ENCODE results near the gene ARHGEF18.
"Not testable (repeated sequence)": the region's sequence is repeated elsewhere in the genome, so short reads cannot be mapped to it uniquely, and the experiment has no call there.

Gene ARHGEF18

DNA sequence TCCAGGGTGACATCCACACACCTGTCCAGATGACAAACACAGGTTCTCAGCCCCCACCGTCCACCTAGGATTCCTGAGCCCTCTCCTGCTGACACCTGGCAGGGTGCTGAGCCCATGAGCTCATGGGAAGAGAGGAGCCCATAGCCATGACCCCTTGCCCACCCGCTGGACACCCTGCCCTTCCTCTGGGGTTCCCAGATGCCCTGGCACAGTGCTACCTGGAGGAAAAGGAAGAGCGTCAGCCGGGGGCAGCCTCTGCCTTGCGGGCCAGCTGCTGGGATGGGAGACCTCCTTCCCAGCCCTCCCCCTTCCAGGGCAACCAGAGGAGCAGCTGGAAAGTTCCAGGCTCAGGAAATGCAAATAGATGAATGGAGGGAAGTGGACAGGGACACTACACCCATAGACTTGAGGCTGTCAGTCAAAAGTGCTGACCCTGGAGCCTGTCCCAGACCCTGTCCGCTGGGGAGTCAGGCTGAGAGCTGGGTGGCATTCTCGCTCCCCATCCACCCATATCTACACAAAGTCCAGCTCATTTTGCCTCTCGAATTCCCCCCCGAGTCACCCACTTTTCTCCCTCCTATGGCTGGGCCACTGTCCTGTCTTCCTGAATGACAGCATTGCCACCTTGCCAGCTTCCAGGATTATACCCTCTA, 12.3 kb upstream of the ARHGEF18 start:
- DNase-seq (ENCODE audit: extremely low read depth, low read depth), result no peak
- TF ChIP-seq, protein P1, sequence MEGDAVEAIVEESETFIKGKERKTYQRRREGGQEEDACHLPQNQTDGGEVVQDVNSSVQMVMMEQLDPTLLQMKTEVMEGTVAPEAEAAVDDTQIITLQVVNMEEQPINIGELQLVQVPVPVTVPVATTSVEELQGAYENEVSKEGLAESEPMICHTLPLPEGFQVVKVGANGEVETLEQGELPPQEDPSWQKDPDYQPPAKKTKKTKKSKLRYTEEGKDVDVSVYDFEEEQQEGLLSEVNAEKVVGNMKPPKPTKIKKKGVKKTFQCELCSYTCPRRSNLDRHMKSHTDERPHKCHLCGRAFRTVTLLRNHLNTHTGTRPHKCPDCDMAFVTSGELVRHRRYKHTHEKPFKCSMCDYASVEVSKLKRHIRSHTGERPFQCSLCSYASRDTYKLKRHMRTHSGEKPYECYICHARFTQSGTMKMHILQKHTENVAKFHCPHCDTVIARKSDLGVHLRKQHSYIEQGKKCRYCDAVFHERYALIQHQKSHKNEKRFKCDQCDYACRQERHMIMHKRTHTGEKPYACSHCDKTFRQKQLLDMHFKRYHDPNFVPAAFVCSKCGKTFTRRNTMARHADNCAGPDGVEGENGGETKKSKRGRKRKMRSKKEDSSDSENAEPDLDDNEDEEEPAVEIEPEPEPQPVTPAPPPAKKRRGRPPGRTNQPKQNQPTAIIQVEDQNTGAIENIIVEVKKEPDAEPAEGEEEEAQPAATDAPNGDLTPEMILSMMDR (IDR thresholded peaks at IDR 0.05; ENCODE audit: low read depth, low read length), result no peak

DNA sequence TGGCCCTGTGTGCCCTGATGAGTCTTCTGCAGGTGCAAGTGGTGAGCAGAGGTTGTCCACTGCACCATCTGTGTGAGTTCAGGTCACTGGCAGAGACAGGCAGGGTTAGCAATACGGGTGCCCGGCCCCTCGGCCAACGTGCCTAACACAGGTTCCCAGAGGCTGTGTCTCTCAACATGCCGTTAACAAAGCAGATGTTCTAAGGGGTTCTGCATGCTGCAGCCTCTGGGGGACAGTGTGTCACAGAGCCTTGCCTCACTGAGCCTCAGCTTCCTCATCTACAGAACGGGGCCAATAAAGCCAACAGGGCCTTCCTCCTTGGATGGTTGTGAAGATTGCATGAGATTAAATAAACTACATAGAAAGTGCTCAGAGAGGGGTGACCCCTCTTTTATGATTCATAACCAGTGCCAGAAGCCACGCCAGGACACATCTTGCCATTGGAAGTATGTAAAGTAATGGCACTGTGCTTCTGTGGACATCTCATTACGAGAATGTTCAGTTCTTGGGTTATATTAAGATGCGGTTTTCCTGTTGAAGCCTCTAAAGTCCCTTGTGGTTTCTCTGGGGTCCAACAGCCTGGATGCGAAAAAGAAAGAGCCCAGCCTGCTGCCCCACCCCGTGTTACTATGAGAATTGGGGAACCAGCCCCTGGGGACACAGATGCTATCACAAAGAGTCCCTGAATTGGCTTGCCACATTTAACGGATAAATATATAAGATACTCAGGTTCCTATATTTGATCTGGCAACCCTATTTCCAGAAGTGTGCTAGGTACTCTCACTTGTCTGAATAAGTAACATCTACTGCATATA, 11.2 kb upstream of the ARHGEF18 start:
- TF ChIP-seq, protein P1 (IDR thresholded peaks at IDR 0.05; ENCODE audit: low read depth, low read length), result no peak
- DNase-seq (ENCODE audit: extremely low read depth, low read depth), result no peak

DNA sequence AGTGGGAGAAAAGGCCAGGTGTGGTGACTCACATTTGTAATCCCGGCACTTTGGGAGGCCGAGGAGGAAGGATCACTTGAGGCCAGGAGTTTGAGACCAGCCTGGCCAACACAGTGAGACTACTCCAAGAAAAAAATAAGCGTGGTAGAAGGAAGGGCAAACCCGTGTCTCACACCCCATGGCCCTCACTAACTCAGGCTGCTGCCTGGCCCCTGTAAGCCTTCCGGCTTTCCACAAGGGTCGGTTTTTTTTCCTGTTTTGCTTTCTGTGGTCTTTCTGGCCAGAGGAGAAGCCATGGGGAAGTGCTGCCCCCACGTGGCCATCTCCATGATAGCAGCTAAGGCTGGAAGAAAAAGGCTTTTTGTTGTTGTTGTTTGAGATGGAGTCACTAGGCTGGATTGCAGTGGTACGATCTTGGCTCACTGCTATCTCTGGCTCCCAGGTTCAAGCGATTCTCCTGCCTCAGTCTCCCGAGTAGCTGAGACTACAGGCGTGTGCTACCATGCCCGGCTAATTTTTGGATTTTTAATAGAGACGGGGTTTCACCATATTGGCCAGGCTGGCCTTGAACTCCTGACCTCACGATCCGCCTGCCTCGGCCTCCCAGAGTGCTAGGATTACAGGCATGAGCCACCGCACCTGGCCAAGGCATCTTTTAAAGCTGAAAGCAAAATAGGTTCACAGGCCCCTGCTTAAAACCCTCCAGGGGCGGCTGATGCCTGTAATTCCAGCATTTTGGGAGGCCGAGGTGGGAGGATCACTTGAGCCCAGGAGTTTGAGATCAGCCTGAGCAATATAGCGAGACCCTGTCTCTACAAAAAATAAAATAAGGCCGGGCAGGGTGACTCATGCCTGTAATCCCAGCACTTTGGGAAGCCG, 7.5 kb upstream of the ARHGEF18 start:
- TF ChIP-seq, protein P1 (IDR thresholded peaks at IDR 0.05; ENCODE audit: low read depth, low read length), result peak; percentile 90
- DNase-seq (ENCODE audit: extremely low read depth, low read depth), result peak; percentile 35

DNA sequence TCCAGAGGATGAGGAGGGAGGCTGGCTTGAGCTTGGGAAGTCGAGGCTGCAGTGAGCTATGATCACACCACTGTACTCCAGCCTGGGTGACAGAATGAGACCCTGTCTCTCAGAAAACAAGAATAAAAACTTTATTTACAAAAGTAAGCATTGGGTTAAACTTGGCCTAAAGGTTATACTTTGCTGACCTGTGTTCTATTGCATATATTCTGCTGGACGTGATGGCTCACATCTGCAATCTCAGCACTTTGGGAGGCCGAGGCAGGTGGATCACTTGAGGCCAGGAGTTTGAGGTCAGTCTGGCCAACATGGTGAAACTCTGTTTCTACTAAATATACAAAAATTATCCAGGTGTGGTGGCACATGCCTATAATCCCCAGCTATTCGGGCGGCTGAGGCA, 6.6 kb upstream of the ARHGEF18 start:
- DNase-seq (ENCODE audit: extremely low read depth, low read depth), result no peak
- TF ChIP-seq, protein P1 (IDR thresholded peaks at IDR 0.05; ENCODE audit: low read depth, low read length), result no peak

DNA sequence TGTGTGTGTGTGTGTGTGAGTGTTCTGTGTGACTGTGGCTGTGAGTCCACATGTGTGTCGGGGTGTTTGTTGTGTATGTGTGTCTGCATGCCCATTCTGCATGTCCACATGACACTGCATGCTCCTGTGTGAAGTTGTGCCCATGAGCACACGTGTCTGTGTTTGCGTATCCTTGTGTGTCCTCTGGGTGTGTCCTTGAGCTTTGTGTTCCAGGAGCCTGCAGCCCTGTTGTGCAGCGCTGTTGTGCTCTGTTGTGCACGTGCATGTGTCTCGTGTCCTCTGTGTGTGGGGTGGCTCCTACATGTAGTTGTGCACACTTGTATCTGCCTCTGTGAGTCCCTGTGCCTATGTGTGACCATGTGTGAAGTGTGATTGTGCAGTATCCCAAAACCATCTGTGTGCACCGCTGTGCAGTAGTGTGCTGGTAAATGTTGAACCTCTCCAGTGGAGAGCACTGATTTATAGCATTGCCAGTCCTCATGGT, 2.2 kb upstream of the ARHGEF18 start:
- no peak for DNase-seq (ENCODE audit: extremely low read depth, low read depth)
- TF ChIP-seq, protein P1 (IDR thresholded peaks at IDR 0.05; ENCODE audit: low read depth, low read length), result no peak

DNA sequence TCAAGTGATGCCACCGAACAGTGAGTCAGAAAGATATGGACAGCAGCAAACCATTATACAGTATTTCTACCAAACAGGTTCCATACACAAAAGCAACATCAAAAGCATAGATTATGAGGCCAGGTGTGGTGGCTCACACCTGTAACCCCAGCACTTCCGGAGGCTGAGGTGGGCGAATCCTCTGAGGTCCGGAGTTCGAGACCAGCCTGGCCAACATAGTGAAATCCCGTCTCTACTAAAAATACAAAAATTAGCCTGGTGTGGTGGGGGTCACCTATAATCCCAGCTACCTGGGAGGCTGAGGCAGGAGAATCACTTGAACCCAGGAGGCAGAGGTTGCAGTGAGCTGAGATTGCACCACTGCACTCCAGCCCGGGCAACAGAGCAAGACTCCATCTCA, 1.7 kb upstream of the ARHGEF18 start:
- not testable (repeated sequence) for DNase-seq (ENCODE audit: extremely low read depth, low read depth)

DNA sequence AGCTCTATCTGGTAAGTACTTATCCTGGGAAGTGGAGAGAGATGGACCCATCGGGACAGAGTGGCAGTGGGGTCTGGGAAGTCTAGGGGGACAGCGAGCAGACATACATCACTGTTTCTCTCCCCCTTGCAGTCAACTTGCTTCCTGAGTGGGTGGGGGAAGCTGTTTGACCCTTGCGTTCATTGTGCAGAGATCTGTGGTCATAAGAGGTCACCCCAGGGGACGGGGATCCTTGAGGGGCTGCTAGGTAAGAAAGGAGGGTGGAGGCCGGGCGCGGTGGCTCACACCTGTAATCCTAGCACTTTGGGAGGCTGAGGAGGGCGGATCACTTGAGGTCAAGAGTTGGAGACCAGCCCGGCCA, 474 bp downstream of the ARHGEF18 start:
- TF ChIP-seq, protein P1 (IDR thresholded peaks at IDR 0.05; ENCODE audit: low read depth, low read length), result no peak
- DNase-seq (ENCODE audit: extremely low read depth, low read depth), result no peak

Data from AG09319 (cell line).